GM19455 (cell line): ENCODE results near the gene MORC4.

Experiments
- ATAC-seq: cut with Tn5 transposase; IDR thresholded peaks from one replicate; pipeline ENCODE4 v1.9.1; 2021; ENCODE audit not compliant: unreplicated experiment

The MORC4 gene

DNA sequence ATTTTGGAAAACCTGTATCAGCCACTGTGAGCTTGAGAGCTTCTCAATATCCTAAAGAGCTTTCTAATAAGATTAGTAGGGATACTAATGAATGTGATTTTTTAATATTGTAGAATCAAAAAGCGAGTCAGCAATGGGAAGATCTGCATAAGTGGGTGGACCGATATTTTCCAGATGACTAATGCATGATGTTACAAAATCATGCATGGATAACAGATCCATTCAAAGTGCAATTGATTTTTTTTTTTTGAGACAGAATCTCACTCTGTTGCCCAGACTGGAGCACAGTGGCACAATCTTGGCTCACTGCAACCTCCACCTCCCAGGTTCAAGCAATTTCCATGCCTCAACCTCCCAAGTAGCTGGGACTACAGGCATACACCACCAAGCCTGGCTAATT, 87.1 kb downstream of the MORC4 start:
- ATAC-seq = no peak

- no peak for ATAC-seq
Measured at GRCh38 chrX:106906361-106906760, 93.7 kb downstream of the MORC4 start.

DNA sequence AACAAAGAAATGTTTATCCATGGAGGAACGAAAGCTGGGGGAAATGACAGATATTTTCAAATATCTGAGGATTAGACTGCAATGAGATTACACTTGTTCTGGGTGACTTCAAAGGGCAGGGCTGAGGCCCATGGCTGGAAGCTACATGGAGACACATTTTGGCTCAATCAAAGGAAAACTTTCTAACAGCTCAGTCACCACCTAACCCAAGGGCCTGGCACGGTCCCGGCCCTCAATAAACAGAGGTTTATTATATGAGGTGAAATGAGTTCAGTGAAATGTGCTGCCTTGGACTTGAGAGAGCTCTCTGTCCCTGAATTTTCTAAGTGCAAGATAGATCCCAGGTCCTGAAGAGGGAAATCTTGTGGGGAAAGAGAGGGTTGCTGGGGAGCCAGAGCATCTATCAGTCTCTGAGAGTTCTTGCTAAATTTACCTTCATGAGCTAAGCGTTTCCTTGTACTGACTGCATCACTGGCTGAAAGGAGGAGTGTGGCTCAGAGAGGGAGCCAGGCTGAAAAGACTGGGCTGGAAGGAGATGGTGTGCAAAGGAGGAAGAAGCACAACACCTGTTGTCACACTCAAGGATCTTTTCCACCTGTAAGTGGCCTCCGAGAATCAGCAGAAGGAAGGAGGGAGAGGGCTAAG, 94.8 kb downstream of the MORC4 start:
- no peak for ATAC-seq

- ATAC-seq = no peak
Measured at GRCh38 chrX:106903856-106904528, 96.0 kb downstream of the MORC4 start.

- ATAC-seq = no peak
Measured at GRCh38 chrX:106903291-106903824, 96.7 kb downstream of the MORC4 start, which contains the start of gene RIPPLY1. RIPPLY1 (minus strand) TSS chrX:106903341; CDS start chrX:106903287, 54 bp downstream.

GRCh38 chrX:106902684-106903083, 97.3 kb downstream of the MORC4 start:
- ATAC-seq = no peak

DNA sequence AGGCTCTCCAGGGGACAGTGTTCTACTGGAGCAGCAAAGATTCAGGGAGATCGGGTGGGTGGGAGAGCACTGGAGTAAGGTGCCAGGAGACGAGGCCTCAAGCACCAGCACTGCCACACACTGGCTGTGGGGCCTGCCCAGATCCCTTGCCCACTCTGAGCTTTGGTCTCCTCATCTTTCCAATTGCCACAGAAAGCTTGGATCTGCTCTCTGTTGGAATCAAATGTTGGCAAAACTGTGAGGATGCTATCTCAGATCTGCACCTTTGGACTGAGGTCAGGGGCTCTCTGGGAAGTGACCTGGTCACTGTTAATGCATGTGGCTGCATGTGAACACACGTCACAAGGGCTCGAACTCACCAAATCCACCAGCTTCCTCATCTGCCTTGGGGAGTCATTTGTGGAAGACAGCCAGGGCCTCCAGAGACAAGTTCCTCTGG, 98.2 kb downstream of the MORC4 start:
- no peak for ATAC-seq

DNA sequence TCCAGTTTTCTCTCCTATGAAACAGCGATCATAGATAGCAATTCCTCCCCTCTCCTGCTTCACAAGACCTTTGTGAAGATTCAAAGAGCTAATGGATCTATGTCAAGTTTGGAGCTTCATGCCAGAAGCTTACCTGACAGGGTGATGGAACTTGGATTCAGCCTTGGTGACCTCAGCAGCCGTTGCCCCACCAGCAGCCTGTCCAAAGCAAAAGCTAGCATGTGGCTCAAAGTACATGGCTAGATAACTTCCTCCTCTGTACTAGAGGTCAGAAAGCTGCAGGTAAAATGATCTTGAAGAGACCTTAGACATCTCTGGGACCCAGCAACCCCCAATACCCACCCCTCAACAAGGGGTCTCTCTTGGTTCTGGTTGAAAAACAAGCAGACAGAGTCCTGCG, 98.7 kb downstream of the MORC4 start:
- ATAC-seq = no peak

GRCh38 chrX:106899841-106900240, 100.2 kb downstream of the MORC4 start:
- ATAC-seq = no peak

- ATAC-seq = no peak
Measured at GRCh38 chrX:106899276-106899675, 100.7 kb downstream of the MORC4 start.

DNA sequence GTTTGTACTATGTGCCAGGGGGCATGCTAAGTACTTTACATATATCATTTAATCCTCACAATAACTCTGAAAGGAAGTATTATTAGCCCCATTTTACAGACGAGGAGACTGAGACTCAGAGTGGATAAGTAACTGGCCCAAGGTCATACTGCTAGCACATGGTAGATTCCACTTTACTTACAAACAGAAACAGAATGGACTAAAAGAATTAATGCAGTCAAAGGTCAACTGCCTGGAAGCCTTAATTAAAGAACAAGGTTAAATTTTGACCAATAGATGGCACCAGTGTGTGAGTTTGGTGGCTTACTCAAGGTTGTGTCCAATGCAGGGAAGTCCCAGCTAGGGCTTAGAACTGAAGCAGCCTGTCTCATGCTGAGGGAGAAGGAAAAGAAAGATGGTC, 101.5 kb downstream of the MORC4 start:
- ATAC-seq = no peak

DNA sequence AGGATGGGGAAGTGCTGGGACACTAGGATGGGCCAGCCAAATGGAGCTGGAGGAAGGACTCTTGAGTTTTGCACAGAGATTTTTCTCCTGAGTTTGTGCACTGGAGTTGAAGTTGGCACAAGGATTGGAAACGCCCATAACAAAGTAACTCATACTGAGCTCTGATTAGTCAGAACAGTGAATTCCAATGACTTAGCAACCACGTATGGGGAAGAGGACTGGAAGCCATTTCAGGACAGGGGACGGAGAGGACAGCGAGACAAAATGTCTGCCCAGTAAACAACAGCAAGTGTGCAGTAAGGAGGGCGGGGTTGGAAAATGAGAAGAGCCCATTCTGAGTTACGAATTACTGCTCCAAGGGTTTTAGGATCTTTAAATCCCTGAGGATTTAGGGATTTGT, 102.8 kb downstream of the MORC4 start:
- ATAC-seq = no peak

- ATAC-seq = no peak
Measured at GRCh38 chrX:106894978-106895452, 105.0 kb downstream of the MORC4 start.

GRCh38 chrX:106894392-106894909, 105.6 kb downstream of the MORC4 start:
- ATAC-seq = peak; percentile 94

DNA sequence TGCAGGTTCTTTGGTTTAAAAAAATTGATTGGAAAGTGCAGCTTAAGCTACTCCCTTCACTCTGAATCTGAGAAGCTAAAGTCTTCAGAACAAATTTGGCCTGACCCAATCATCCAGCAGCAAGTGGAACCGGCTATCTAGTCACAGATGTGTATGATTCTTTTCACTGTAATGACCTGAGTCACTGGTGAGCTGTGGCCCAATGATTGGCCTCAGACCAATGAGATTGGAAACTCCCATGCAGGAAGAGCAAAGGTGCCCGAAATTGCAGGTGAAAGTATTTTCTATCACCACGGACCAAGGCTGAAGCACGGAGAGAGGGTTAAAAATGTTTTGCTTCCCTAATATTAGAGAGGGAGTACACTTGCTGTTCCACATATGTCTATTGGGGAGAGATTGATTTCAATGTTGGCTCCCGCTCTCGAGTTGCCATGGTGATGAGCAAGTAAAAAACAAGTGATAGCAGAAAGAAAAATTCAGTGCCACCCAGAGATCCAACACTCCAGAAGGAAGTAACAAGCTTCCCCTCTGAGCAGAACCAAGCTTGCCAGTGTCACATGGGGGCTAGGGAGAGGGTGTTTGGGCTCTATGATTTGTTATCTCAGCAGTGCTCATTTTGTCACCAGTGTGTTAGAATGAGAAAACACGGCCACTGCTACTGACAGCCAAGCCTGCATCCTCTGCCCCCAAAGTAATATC, 108.1 kb downstream of the MORC4 start:
- ATAC-seq = no peak
